Measurements from ENCODE around the gene TECR.

GRCh38 chr19:14492756-14493337, 36.5 kb upstream of the TECR start:
- TF ChIP-seq POLR2AphosphoS5 (IDR thresholded peaks at IDR 0.05) = no peak
- no peak for TF ChIP-seq POLR2A (IDR thresholded peaks at IDR 0.05)
- TF ChIP-seq CTCF (IDR thresholded peaks at IDR 0.05) = no peak
